H1 (cell line): ENCODE results near the gene KIF26B. TPM values are rescaled to one million over a fixed set of nuclear protein-coding genes. Genes with fewer than 3 reads are reported as not detected.

ENCODE experiments used
- CTCF ChIA-PET: fragments of 300-600 bp; sonication (Branson Sonifier 250); formaldehyde crosslinking; loops from one replicate; lab custom pipeline; 2021; ENCODE audit not compliant: partially characterized antibody; lab: Charles Lee
- POLR2A ChIA-PET: fragments of 300-600 bp; sonication (Branson Sonifier 250); formaldehyde crosslinking; loops from one replicate; lab custom pipeline; 2021; ENCODE audit warnings: inconsistent platforms; ENCODE audit not compliant: partially characterized antibody; lab: Charles Lee
- DNase-seq, 2 experiments: peaks; one replicate each; pipeline versions ENCODE4 v3.0.0 to v3.0.0-alpha.2; 2010 to 2022; ENCODE audit warnings: low spot score in 2 of 2, low read depth in 1 of 2, mixed read lengths in 1 of 2
- FAIRE-seq: peaks from 2 replicates; lab custom pipeline; 2011; peaks lifted over from hg19 to GRCh38; lab: Jason Lieb, UNC
- H2AFZ ChIP-seq: 2 replicates; pipeline ENCODE4 v1.8.1; 2012; ENCODE audit warnings: low read length, inconsistent platforms
- H2AK5ac ChIP-seq: 2 replicates; pipeline ENCODE4 v1.6.1; 2013; ENCODE audit warnings: low read depth, low read length
- H2BK120ac ChIP-seq: replicated peaks from 2 replicates; pipeline ENCODE3; 2013; ENCODE audit warnings: low read depth, low read length, inconsistent platforms
- H2BK12ac ChIP-seq: 2 replicates; pipeline ENCODE4 v1.6.1; 2013; ENCODE audit warnings: low read depth, low read length
- H2BK15ac ChIP-seq: 2 replicates; pipeline ENCODE4 v1.6.1; 2013; ENCODE audit warnings: low read length
- H2BK20ac ChIP-seq: 2 replicates; pipeline ENCODE4 v1.6.1; 2013; ENCODE audit warnings: low read length
- H2BK5ac ChIP-seq: 2 replicates; pipeline ENCODE4 v1.6.1; 2013; ENCODE audit warnings: low read depth, low read length
- H3K14ac ChIP-seq: 2 replicates; pipeline ENCODE4 v1.6.1; 2013; ENCODE audit warnings: inconsistent platforms; ENCODE audit not compliant: insufficient read length
- H3K18ac ChIP-seq: 2 replicates; pipeline ENCODE4 v1.6.1; 2013; ENCODE audit warnings: low read length; ENCODE audit errors: extremely low read depth
- H3K23ac ChIP-seq: 2 replicates; pipeline ENCODE4 v1.6.1; 2013; ENCODE audit warnings: inconsistent platforms; ENCODE audit not compliant: insufficient read length
- H3K23me2 ChIP-seq: 2 replicates; pipeline ENCODE4 v1.6.1; 2013; ENCODE audit warnings: low read depth, low read length
- H3K27ac ChIP-seq: 2 replicates; pipeline ENCODE4 v1.6.1; 2011; ENCODE audit warnings: low read depth, low read length, inconsistent platforms
- H3K27me3 ChIP-seq, 4 experiments: replicated peaks in 1 of 4; 1 replicate in 1 of 4; 2 replicates in 3 of 4; pipeline versions ENCODE4 v1.6.1 to v1.8.1; 2011 to 2013; ENCODE audit warnings: low read length in 3 of 4, mild to moderate bottlenecking in 3 of 4, inconsistent platforms in 2 of 4, mixed read lengths in 2 of 4, moderate library complexity in 1 of 4; ENCODE audit not compliant: control insufficient read depth in 3 of 4, insufficient read depth in 3 of 4; ENCODE audit errors: extremely low read depth in 1 of 4
- H3K36me3 ChIP-seq, 4 experiments: 2 replicates each; pipeline versions ENCODE4 v1.6.1 to v1.8.1; 2011 to 2013; ENCODE audit warnings: mild to moderate bottlenecking in 4 of 4, low read length in 3 of 4, moderate library complexity in 2 of 4, control low read depth in 1 of 4, inconsistent platforms in 1 of 4; ENCODE audit not compliant: insufficient read depth in 4 of 4, control insufficient read depth in 2 of 4
- H3K4ac ChIP-seq: replicated peaks from 2 replicates; pipeline ENCODE3; 2013; ENCODE audit warnings: low read length, low read depth, mixed read lengths, inconsistent platforms; ENCODE audit not compliant: insufficient read length
- H3K4me1 ChIP-seq, 4 experiments: replicated peaks in 1 of 4; 1 replicate in 1 of 4; 2 replicates in 3 of 4; pipeline versions ENCODE4 v1.6.1 to v1.8.1; 2011 to 2013; ENCODE audit warnings: low read length in 3 of 4, inconsistent platforms in 2 of 4, mixed read lengths in 1 of 4; ENCODE audit not compliant: insufficient read depth in 4 of 4, control insufficient read depth in 3 of 4
- H3K4me2 ChIP-seq, 2 experiments: 2 replicates each; pipeline versions ENCODE4 v1.6.1 to v1.8.1; 2011 to 2013; ENCODE audit warnings: low read depth in 2 of 2, low read length in 2 of 2, control low read depth in 1 of 2, inconsistent platforms in 1 of 2, mild to moderate bottlenecking in 1 of 2; ENCODE audit not compliant: insufficient read depth in 1 of 2
- H3K4me3 ChIP-seq, 4 experiments: fragments of 200-600, 300-600 bp in 1 of 4; sonication (generic), shearing (Covaris generic), sonication (Bioruptor Twin) in 1 of 4; 2 replicates each; pipeline versions ENCODE4 v1.5.1 to v1.8.1; 2011 to 2016; ENCODE audit warnings: low read length in 4 of 4, low read depth in 3 of 4, control low read depth in 2 of 4, inconsistent platforms in 2 of 4, mild to moderate bottlenecking in 2 of 4, mixed read lengths in 1 of 4, moderate library complexity in 1 of 4; ENCODE audit not compliant: insufficient read depth in 2 of 4; ENCODE audit errors: extremely low read depth in 1 of 4
- H3K56ac ChIP-seq: replicated peaks from 2 replicates; pipeline ENCODE3; 2013; ENCODE audit warnings: low read depth, mild to moderate bottlenecking, mixed read lengths, low read length, inconsistent platforms; ENCODE audit not compliant: insufficient read length
- H3K79me1 ChIP-seq: 2 replicates; pipeline ENCODE4 v1.6.1; 2013; ENCODE audit warnings: low read depth, low read length, control low read depth
- H3K79me2 ChIP-seq, 2 experiments: 2 replicates each; pipeline versions ENCODE4 v1.6.1 to v1.8.1; 2012 to 2013; ENCODE audit warnings: low read length in 2 of 2, mild to moderate bottlenecking in 2 of 2, inconsistent platforms in 1 of 2; ENCODE audit not compliant: insufficient read depth in 2 of 2, control insufficient read depth in 1 of 2
- H3K9ac ChIP-seq, 4 experiments: replicated peaks in 1 of 4; 1 replicate in 1 of 4; 2 replicates in 3 of 4; pipeline versions ENCODE4 v1.6.1 to v1.8.1; 2011 to 2013; ENCODE audit warnings: low read depth in 3 of 4, low read length in 3 of 4, control low read depth in 2 of 4, mild to moderate bottlenecking in 2 of 4, moderate library complexity in 2 of 4, inconsistent platforms in 1 of 4; ENCODE audit errors: extremely low read depth in 1 of 4
- H3K9me3 ChIP-seq, 2 experiments: 2 replicates each; pipeline versions ENCODE4 v1.6.1 to v1.8.1; 2012 to 2013; ENCODE audit warnings: mild to moderate bottlenecking in 2 of 2, moderate library complexity in 2 of 2, control low read depth in 1 of 2, inconsistent platforms in 1 of 2, low read depth in 1 of 2, low read length in 1 of 2, mixed read lengths in 1 of 2; ENCODE audit not compliant: insufficient read depth in 2 of 2
- H4K20me1 ChIP-seq, 2 experiments: replicated peaks in 1 of 2; 2 replicates each; pipeline versions ENCODE3 to v1.8.1; 2011 to 2013; ENCODE audit warnings: inconsistent platforms in 2 of 2, low read length in 2 of 2, mild to moderate bottlenecking in 1 of 2; ENCODE audit not compliant: insufficient read depth in 2 of 2, control insufficient read depth in 1 of 2
- H4K5ac ChIP-seq: 2 replicates; pipeline ENCODE4 v1.6.1; 2013; ENCODE audit warnings: low read length, low read depth, mixed read lengths, inconsistent platforms; ENCODE audit not compliant: insufficient read length
- H4K8ac ChIP-seq: 2 replicates; pipeline ENCODE4 v1.8.0; 2013; ENCODE audit warnings: mild to moderate bottlenecking, moderate library complexity, low read length, inconsistent platforms; ENCODE audit not compliant: insufficient read depth; ENCODE audit errors: extremely low read depth
- H4K91ac ChIP-seq: replicated peaks from 2 replicates; pipeline ENCODE3; 2013; ENCODE audit warnings: low read length, mixed read lengths, inconsistent platforms; ENCODE audit not compliant: insufficient read length
- CBX8 ChIP-seq: fragments of 300-800, 300-1000 bp; sonication (generic); IDR thresholded peaks from 2 replicates; pipeline ENCODE4 v1.7.1; 2016; ENCODE audit warnings: low read depth, low read length, borderline replicate concordance
- CHD1 ChIP-seq: IDR thresholded peaks from 2 replicates; pipeline ENCODE4 v1.6.1; 2012; ENCODE audit warnings: low read depth, low read length, improper control_type of control experiment
- EZH2 ChIP-seq: fragments of 200-600 bp; sonication (generic); IDR thresholded peaks from 2 replicates; pipeline ENCODE4 v1.7.1; 2012; ENCODE audit warnings: low read depth, mild to moderate bottlenecking, moderate library complexity, low read length, inconsistent platforms; ENCODE audit not compliant: severe bottlenecking
- FOSL1 ChIP-seq: IDR thresholded peaks from 2 replicates; pipeline ENCODE4 v1.6.1; 2011; ENCODE audit warnings: mild to moderate bottlenecking, low read depth, low read length, moderate library complexity; ENCODE audit not compliant: insufficient read depth
- GABPA ChIP-seq: IDR thresholded peaks from 2 replicates; pipeline ENCODE4 v1.6.1; 2011; ENCODE audit warnings: mild to moderate bottlenecking, low read length, moderate library complexity, borderline replicate concordance; ENCODE audit not compliant: insufficient read depth
- HDAC2 ChIP-seq, 2 experiments: fragments of 300-600 bp in 1 of 2; sonication (generic) in 1 of 2; IDR thresholded peaks; 2 replicates each; pipeline ENCODE4 v1.6.1; 2011 to 2012; ENCODE audit warnings: low read depth in 2 of 2, low read length in 2 of 2, mild to moderate bottlenecking in 2 of 2, moderate library complexity in 2 of 2, borderline replicate concordance in 1 of 2, inconsistent platforms in 1 of 2
- JUND ChIP-seq: IDR thresholded peaks from 2 replicates; pipeline ENCODE4 v1.6.1; 2011; ENCODE audit warnings: mild to moderate bottlenecking, improper control_type of control experiment, low read length
- RAD21 ChIP-seq, 2 experiments: IDR thresholded peaks in 1 of 2; conservative IDR thresholded peaks in 1 of 2; 2 replicates each; pipeline ENCODE4 v1.6.1; 2011; ENCODE audit warnings: low read depth in 2 of 2, low read length in 2 of 2, improper control_type of control experiment in 1 of 2, inconsistent platforms in 1 of 2, mild to moderate bottlenecking in 1 of 2, moderate library complexity in 1 of 2
- RXRA ChIP-seq: IDR thresholded peaks from 2 replicates; pipeline ENCODE4 v1.6.1; 2011; ENCODE audit warnings: low read depth, mild to moderate bottlenecking, low read length, moderate library complexity; ENCODE audit not compliant: insufficient read depth
- SP2 ChIP-seq: IDR thresholded peaks from 2 replicates; pipeline ENCODE4 v1.6.1; 2012; ENCODE audit warnings: mild to moderate bottlenecking, low read length, inconsistent platforms
- SUZ12 ChIP-seq: fragments of 200-600 bp; sonication (generic); IDR thresholded peaks from 2 replicates; pipeline ENCODE4 v1.6.1; 2012; ENCODE audit warnings: mild to moderate bottlenecking, inconsistent platforms, low read length, moderate library complexity, mixed read lengths
- TEAD4 ChIP-seq: IDR thresholded peaks from 2 replicates; pipeline ENCODE4 v1.6.1; 2012; ENCODE audit warnings: low read depth, low read length, inconsistent platforms, mixed read lengths
- YY1 ChIP-seq: IDR thresholded peaks from 2 replicates; pipeline ENCODE4 v1.6.1; 2011; ENCODE audit warnings: low read depth, mild to moderate bottlenecking, low read length
- WGBS, 2 experiments: shearing (Covaris generic) in 1 of 2; methylation state at CpG; one replicate each; pipeline versions ENCODE4 v1.1.6 to v1.1.7; 2013 to 2015; ENCODE audit warnings: low lambda C conversion rate in 2 of 2, mixed read lengths in 2 of 2, inconsistent platforms in 1 of 2, low coverage in 1 of 2, missing lambda C conversion rate in 1 of 2; ENCODE audit not compliant: insufficient replicate concordance in 2 of 2, insufficient coverage in 1 of 2, insufficient read length in 1 of 2; ENCODE audit errors: extremely low coverage in 1 of 2, missing lambda C conversion rate in 1 of 2; 5-methylcytosine and 5-hydroxymethylcytosine counted together
- polyA plus RNA-seq, 7 experiments: library from polyadenylated mRNA; depleted of rRNA in 3 of 7; stranded (reverse) in 5 of 7; unstranded in 2 of 7; fragments of >200 nt in 5 of 7; fragments of 200-250 nt in 2 of 7; gene quantifications; 1 replicate in 5 of 7; 2 replicates in 1 of 7; 4 replicates in 1 of 7; pipeline versions ENCODE4 v1.2.1 to v1.2.3, GENCODE V29; 2011 to 2013; ENCODE audit warnings: missing spikeins in 2 of 7, mixed read lengths in 2 of 7
- total RNA-seq: library from RNA; stranded (reverse); fragmentation: NEBNext Ultra II Directional; extraction: Animal tissue kit (Norgen Biotek cat#: 25700); gene quantifications from 2 replicates; pipeline ENCODE4 v1.2.1, GENCODE V29; 2021
- TF ChIP-seq, protein P1 (sequence below): IDR thresholded peaks from 2 replicates; pipeline ENCODE4 v1.6.1; 2012; ENCODE audit warnings: inconsistent platforms

KIF26B gene
- total and polyA plus RNA-seq, 2 of the 8 experiments (the other 6 are each of a cell fraction or from before 2014, with no cell fraction given), result 0.06 to 0.28 TPM

DNA sequence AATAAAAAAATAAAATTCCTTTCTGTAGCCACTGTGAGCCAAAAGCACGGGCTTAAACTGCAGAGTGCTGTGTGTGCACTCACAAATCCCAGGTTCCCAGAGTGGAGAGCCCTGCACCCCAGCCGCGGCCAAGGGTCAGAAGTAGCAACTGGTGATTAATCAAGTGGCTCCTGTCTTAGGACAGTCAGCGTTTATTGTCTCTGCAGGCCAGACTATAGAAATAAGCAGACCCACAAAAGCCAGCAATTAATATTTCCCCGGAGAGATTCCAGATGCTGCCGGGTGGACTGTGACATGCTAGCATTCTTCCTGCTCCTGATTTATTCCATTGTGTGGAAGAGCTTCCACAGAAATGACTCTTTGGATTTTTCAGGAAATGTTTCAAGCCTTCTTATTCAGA is 412.2 kb downstream of the KIF26B start:
- no peak overlapping the region for H2BK5ac ChIP-seq
- CTCF ChIA-PET, result interaction anchor here (1.2 kb wide), 1 partner anchor 9 kb away, joined by 4 read pairs; no protein-coding TSS in a partner anchor
- TF ChIP-seq CHD1 (no peak), FOSL1 (no peak), TEAD4 (no peak), SUZ12 (no peak), GABPA (no peak), YY1 (no peak), RAD21 (IDR thresholded peaks at IDR 0.05 in 1 of 2, conservative IDR thresholded peaks at IDR 0.05 in 1 of 2; ENCODE audit: low read depth in 2 of 2, low read length in 2 of 2) (no peak), HDAC2 (IDR thresholded peaks at IDR 0.05; ENCODE audit: borderline replicate concordance in 1 of 2, low read depth in 2 of 2, low read length in 2 of 2) (no peak), JUND (no peak), CBX8 (no peak), SP2 (no peak), RXRA (no peak), EZH2 (no peak)
- TF ChIP-seq, protein P1, sequence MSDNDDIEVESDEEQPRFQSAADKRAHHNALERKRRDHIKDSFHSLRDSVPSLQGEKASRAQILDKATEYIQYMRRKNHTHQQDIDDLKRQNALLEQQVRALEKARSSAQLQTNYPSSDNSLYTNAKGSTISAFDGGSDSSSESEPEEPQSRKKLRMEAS, result no peak

More for the DNA sequence above, 412.2 kb downstream of the KIF26B start:
- Histone ChIP-seq H3K27ac (no peak overlapping the region), H3K23me2 (no peaks in the 10 kb centered on the region), H3K79me1 (no peaks in the 10 kb centered on the region), H3K79me2 (no peaks in the 10 kb centered on the region), H3K27me3 (no peaks in the 10 kb centered on the region; a peak in 1 of 7 replicates), H3K18ac (no peak overlapping the region), H3K4ac (no peak overlapping the region), H2BK20ac (no peak overlapping the region), H4K5ac (no peak overlapping the region), H3K9me3 (no peaks in the 10 kb centered on the region), H4K8ac (no peak overlapping the region), H3K36me3 (no peaks in the 10 kb centered on the region), H2BK12ac (no peak overlapping the region), H3K4me3 (no peak overlapping the region), H3K23ac (no peak overlapping the region), H2AFZ (no peak overlapping the region), H2BK120ac (no peak overlapping the region), H2AK5ac (no peak overlapping the region), H3K14ac (no peak overlapping the region), H4K20me1 (no peaks in the 10 kb centered on the region), H3K4me2 (no peak overlapping the region), H3K4me1 (no peaks in the 10 kb centered on the region), H3K56ac (no peak overlapping the region), H4K91ac (no peak overlapping the region), H3K9ac (no peak overlapping the region), H2BK15ac (no peak overlapping the region)
- POLR2A ChIA-PET, result no interaction called here
- no peak for DNase-seq
- WGBS, 2 experiments, result 86% methylated on average over 6 of the region's 6 CpGs; no CpG with 5 or more reads in 1 of the 2 experiments
- no peak for FAIRE-seq
